Hepatocyte (in vitro differentiated cells): ENCODE results near the gene HILPDA.

Source experiments
- CTCF ChIP-seq: fragments of 200-600 bp; sonication (generic); IDR thresholded peaks from 2 replicates; pipeline ENCODE4 v1.5.1; 2016; ENCODE audit warnings: antibody characterized with exemption, mild to moderate bottlenecking; ENCODE audit not compliant: poor library complexity
- EZH2 ChIP-seq: fragments of 200-600 bp; sonication (generic); IDR thresholded peaks from 2 replicates; pipeline ENCODE4 v1.6.1; 2016; ENCODE audit warnings: antibody characterized with exemption, mild to moderate bottlenecking, borderline replicate concordance
- EZH2phosphoT487 ChIP-seq: fragments of 200-600 bp; sonication (generic); IDR thresholded peaks from one replicate; pipeline ENCODE4 v1.6.1; 2018; ENCODE audit warnings: antibody characterized with exemption, mild to moderate bottlenecking, low read depth, moderate library complexity; ENCODE audit not compliant: unreplicated experiment, severe bottlenecking

GRCh38 chr7:128408709-128409595, 46.7 kb upstream of the HILPDA start:
- TF ChIP-seq CTCF = no peak
- TF ChIP-seq EZH2phosphoT487 = no peak
- TF ChIP-seq EZH2 = no peak
